ENCODE measurements around the gene UNC5C. TPM values are rescaled to one million over a fixed set of nuclear protein-coding genes. Genes with fewer than 3 reads are reported as not detected.
A peak's percentile ranks its signal among the peaks of the same experiment; 100 is the strongest.

UNC5C gene
- total and polyA plus RNA-seq, 2 donors from 2014 or later = 0.84 to 3.1 TPM

GRCh38 chr4:95129821-95130311 is 418.9 kb downstream of the UNC5C start:
- FAIRE-seq = peak; percentile 52
- intact Hi-C loops (cut with DNase I) = no loop called here
- no peaks in the 10 kb centered on the region for H3K27me3 ChIP-seq (ENCODE audit: control insufficient read depth, insufficient read depth, low read length)
- H3K9ac ChIP-seq (ENCODE audit: low read length in 3 of 3) = no peak overlapping the region
- no peaks in the 10 kb centered on the region for H3K4me1 ChIP-seq (ENCODE audit: control insufficient read depth in 2 of 3, insufficient read depth in 2 of 3, low read depth in 1 of 3, low read length in 3 of 3)
- TF ChIP-seq, protein P1, sequence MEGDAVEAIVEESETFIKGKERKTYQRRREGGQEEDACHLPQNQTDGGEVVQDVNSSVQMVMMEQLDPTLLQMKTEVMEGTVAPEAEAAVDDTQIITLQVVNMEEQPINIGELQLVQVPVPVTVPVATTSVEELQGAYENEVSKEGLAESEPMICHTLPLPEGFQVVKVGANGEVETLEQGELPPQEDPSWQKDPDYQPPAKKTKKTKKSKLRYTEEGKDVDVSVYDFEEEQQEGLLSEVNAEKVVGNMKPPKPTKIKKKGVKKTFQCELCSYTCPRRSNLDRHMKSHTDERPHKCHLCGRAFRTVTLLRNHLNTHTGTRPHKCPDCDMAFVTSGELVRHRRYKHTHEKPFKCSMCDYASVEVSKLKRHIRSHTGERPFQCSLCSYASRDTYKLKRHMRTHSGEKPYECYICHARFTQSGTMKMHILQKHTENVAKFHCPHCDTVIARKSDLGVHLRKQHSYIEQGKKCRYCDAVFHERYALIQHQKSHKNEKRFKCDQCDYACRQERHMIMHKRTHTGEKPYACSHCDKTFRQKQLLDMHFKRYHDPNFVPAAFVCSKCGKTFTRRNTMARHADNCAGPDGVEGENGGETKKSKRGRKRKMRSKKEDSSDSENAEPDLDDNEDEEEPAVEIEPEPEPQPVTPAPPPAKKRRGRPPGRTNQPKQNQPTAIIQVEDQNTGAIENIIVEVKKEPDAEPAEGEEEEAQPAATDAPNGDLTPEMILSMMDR (IDR thresholded peaks at IDR 0.05; ENCODE audit: borderline replicate concordance, extremely low read depth, insufficient read depth) = no peak
- peaks cover 0 to 2% (median 0%) of the 10 kb centered on the region in 3 donors for H3K36me3 ChIP-seq (ENCODE audit: control insufficient read depth in 2 of 3, insufficient read depth in 3 of 3, low read length in 3 of 3)
- no peaks in the 10 kb centered on the region for H3K9me3 ChIP-seq (ENCODE audit: control insufficient read depth in 2 of 3, insufficient read depth in 1 of 3, low read length in 3 of 3)
- no peak overlapping the region for H3K27ac ChIP-seq (ENCODE audit: low read depth in 2 of 2, low read length in 2 of 2)
- no peak overlapping the region for H3K4me3 ChIP-seq (ENCODE audit: low read length in 3 of 3)
- peak in 1 of 5 donors; percentile 18 for DNase-seq

- H3K36me3 ChIP-seq (ENCODE audit: control insufficient read depth in 2 of 3, insufficient read depth in 3 of 3, low read length in 3 of 3) = peaks cover 0 to 2% (median 0%) of the 10 kb centered on the region in 3 donors
- H3K27ac ChIP-seq (ENCODE audit: low read depth in 2 of 2, low read length in 2 of 2) = no peak overlapping the region
- H3K27me3 ChIP-seq (ENCODE audit: control insufficient read depth, insufficient read depth, low read length) = no peaks in the 10 kb centered on the region
- H3K4me1 ChIP-seq (ENCODE audit: control insufficient read depth in 2 of 3, insufficient read depth in 2 of 3, low read depth in 1 of 3, low read length in 3 of 3) = no peaks in the 10 kb centered on the region
- no peak overlapping the region for H3K9ac ChIP-seq (ENCODE audit: low read length in 3 of 3)
- TF ChIP-seq, protein P1 (IDR thresholded peaks at IDR 0.05; ENCODE audit: borderline replicate concordance, extremely low read depth, insufficient read depth) = no peak
- intact Hi-C loops (cut with DNase I) = no loop called here
- no peak overlapping the region for H3K4me3 ChIP-seq (ENCODE audit: low read length in 3 of 3)
- H3K9me3 ChIP-seq (ENCODE audit: control insufficient read depth in 2 of 3, insufficient read depth in 1 of 3, low read length in 3 of 3) = no peaks in the 10 kb centered on the region
- no peak for DNase-seq
- FAIRE-seq = no peak
Observed at GRCh38 chr4:95129031-95129430, 419.7 kb downstream of the UNC5C start.

- Histone ChIP-seq H3K9ac (ENCODE audit: low read length in 3 of 3) (no peak overlapping the region), H3K27ac (ENCODE audit: low read depth in 2 of 2, low read length in 2 of 2) (no peak overlapping the region), H3K9me3 (ENCODE audit: control insufficient read depth in 2 of 3, insufficient read depth in 1 of 3, low read length in 3 of 3) (peaks cover 0 to 1% (median 0%) of the 10 kb centered on the region in 3 donors), H3K27me3 (ENCODE audit: control insufficient read depth, insufficient read depth, low read length) (no peaks in the 10 kb centered on the region), H3K36me3 (ENCODE audit: control insufficient read depth in 2 of 3, insufficient read depth in 3 of 3, low read length in 3 of 3) (peaks cover 0 to 2% (median 0%) of the 10 kb centered on the region in 3 donors), H3K4me3 (ENCODE audit: low read length in 3 of 3) (no peak overlapping the region), H3K4me1 (ENCODE audit: control insufficient read depth in 2 of 3, insufficient read depth in 2 of 3, low read depth in 1 of 3, low read length in 3 of 3) (no peaks in the 10 kb centered on the region)
- no peak for FAIRE-seq
- TF ChIP-seq, protein P1 (IDR thresholded peaks at IDR 0.05; ENCODE audit: borderline replicate concordance, extremely low read depth, insufficient read depth) = peak; percentile 31
- DNase-seq = peak in 4 of 5 donors; percentile 35 to 88 (median 62)
- intact Hi-C loops (cut with DNase I) = no loop called here
Observed at GRCh38 chr4:95124906-95125504, 423.8 kb downstream of the UNC5C start.
